RWPE1 (cell line): ENCODE data around the gene ZNF318.

ENCODE experiments used
- CTCF ChIA-PET: fragments of 350-600 bp; sonication (Branson Sonifier 250); formaldehyde crosslinking; extraction: SDS; loops from one replicate; lab custom pipeline; 2021; lab: Yijun Ruan, JAX
- POLR2A ChIA-PET: fragments of 400-600 bp; formaldehyde crosslinking; extraction: SDS; loops from one replicate; lab custom pipeline; 2020; ENCODE audit warnings: antibody characterized with exemption; ENCODE audit not compliant: low non-redundant PET; lab: Yijun Ruan, JAX
- DNase-seq: peaks from one replicate; pipeline ENCODE4 v3.0.0; 2012; ENCODE audit warnings: low spot score
- H3K27ac ChIP-seq: fragments of 450-650 bp; 2 replicates; pipeline ENCODE4 v1.5.1; 2017
- CTCF ChIP-seq: fragments of 450-650 bp; conservative IDR thresholded peaks from 2 replicates; pipeline ENCODE4 v1.5.1; 2017; ENCODE audit warnings: low read depth, mild to moderate bottlenecking

Gene ZNF318

GRCh38 chr6:43328528-43328927 is 40.9 kb downstream of the ZNF318 start:
- TF ChIP-seq CTCF, result no peak
- ChIA-PET CTCF (interaction anchor here (0.6 kb wide), 1 partner anchor 70 kb away, joined by 3 read pairs; no protein-coding TSS in a partner anchor), POLR2A (no interaction called here)
- no peak overlapping the region for H3K27ac ChIP-seq
- DNase-seq, result no peak

- ChIA-PET CTCF (interaction anchor here (1.6 kb wide), 1 partner anchor 97 kb away, joined by 5 read pairs; the partner anchor contains the start of gene DNPH1), POLR2A (no interaction called here)
- no peak for TF ChIP-seq CTCF
- DNase-seq, result no peak
- no peak overlapping the region for H3K27ac ChIP-seq
Observed at GRCh38 chr6:43325876-43326275, 43.6 kb downstream of the ZNF318 start.

- CTCF ChIA-PET, result interaction anchor here (0.6 kb wide), 1 partner anchor 434 kb away, joined by 4 read pairs; no protein-coding TSS in a partner anchor
- no peak overlapping the region for H3K27ac ChIP-seq
- POLR2A ChIA-PET, result no interaction called here
- no peak for DNase-seq
- TF ChIP-seq CTCF, result no peak
Observed at GRCh38 chr6:43318011-43318410, 51.4 kb downstream of the ZNF318 start.

GRCh38 chr6:43313813-43314212 is 55.6 kb downstream of the ZNF318 start:
- POLR2A ChIA-PET, result no interaction called here
- DNase-seq, result no peak
- no peak overlapping the region for H3K27ac ChIP-seq
- TF ChIP-seq CTCF, result no peak
- CTCF ChIA-PET, result no interaction called here

GRCh38 chr6:43311666-43312065 is 57.8 kb downstream of the ZNF318 start:
- CTCF ChIA-PET, result no interaction called here

GRCh38 chr6:43310624-43311023 is 58.8 kb downstream of the ZNF318 start:
- TF ChIP-seq CTCF, result no peak

More at GRCh38 chr6:43311666-43312065, 57.8 kb downstream of the ZNF318 start:
- POLR2A ChIA-PET, result interaction anchor here (1.1 kb wide), 1 partner anchor 204 kb away, joined by 4 read pairs; no protein-coding TSS in a partner anchor
- no peak overlapping the region for H3K27ac ChIP-seq
- no peak for TF ChIP-seq CTCF
- DNase-seq, result no peak

More at GRCh38 chr6:43310624-43311023, 58.8 kb downstream of the ZNF318 start:
- CTCF ChIA-PET, result interaction anchor here (0.6 kb wide), 1 partner anchor 22 kb away, joined by 3 read pairs; no protein-coding TSS in a partner anchor
- DNase-seq, result no peak
- POLR2A ChIA-PET, result no interaction called here
- no peak overlapping the region for H3K27ac ChIP-seq
